Measurements from ENCODE around the gene WDR70.

GRCh38 chr5:37786862-37787519 lies 407.9 kb downstream of the WDR70 start:
- TF ChIP-seq CREB5 (CRISPR knock-in tag; IDR thresholded peaks at IDR 0.05; ENCODE audit: low read depth) (no peak), PATZ1 (CRISPR knock-in tag; IDR thresholded peaks at IDR 0.05; ENCODE audit: borderline replicate concordance) (no peak), RARB (CRISPR knock-in tag; IDR thresholded peaks at IDR 0.05) (no peak), ZFP3 (CRISPR knock-in tag; IDR thresholded peaks at IDR 0.05) (no peak), CSDC2 (CRISPR knock-in tag; IDR thresholded peaks at IDR 0.05) (no peak), SNAI2 (CRISPR knock-in tag; IDR thresholded peaks at IDR 0.05) (no peak), ZNF8 (CRISPR knock-in tag; IDR thresholded peaks at IDR 0.05) (no peak)
